Measurements from ENCODE around the gene HACE1.

GRCh38 chr6:104859225-104860146 is at the start of gene HACE1:
- TF ChIP-seq CTCF (IDR thresholded peaks at IDR 0.05; ENCODE audit: low read depth, low read length): no peak
- TF ChIP-seq POLR2A (IDR thresholded peaks at IDR 0.05; ENCODE audit: extremely low read depth, insufficient read length): peak; percentile 49

Data from NB4 (cell line).